ENCODE data around the gene TTC9C.
"Not testable (repeated sequence)": the region's sequence is repeated elsewhere in the genome, so short reads cannot be mapped to it uniquely, and the experiment has no call there.

The TTC9C gene

GRCh38 chr11:62747475-62748160 is 19.3 kb downstream of the TTC9C start (continued):
- no peak for TF ChIP-seq OSR1 (CRISPR knock-in tag; IDR thresholded peaks at IDR 0.05)

- ATAC-seq, result not testable (repeated sequence)
These were observed 21.6 kb downstream of the TTC9C start for GRCh38 chr11:62749931-62750330.

- TF ChIP-seq ZC3H10 (CRISPR knock-in tag; IDR thresholded peaks at IDR 0.05), result no peak
- TF ChIP-seq ZNF70 (CRISPR knock-in tag; IDR thresholded peaks at IDR 0.05), result no peak
- TF ChIP-seq SNAI2 (CRISPR knock-in tag; IDR thresholded peaks at IDR 0.05), result no peak
- TF ChIP-seq ESRRG (CRISPR knock-in tag; IDR thresholded peaks at IDR 0.05), result no peak
- TF ChIP-seq ZNF565 (CRISPR knock-in tag; conservative IDR thresholded peaks at IDR 0.05; ENCODE audit: low read depth), result no peak
- TF ChIP-seq ZFP30 (CRISPR knock-in tag; IDR thresholded peaks at IDR 0.05), result no peak
- TF ChIP-seq CSRNP3 (CRISPR knock-in tag; IDR thresholded peaks at IDR 0.05), result no peak
- TF ChIP-seq ISL1 (CRISPR knock-in tag; IDR thresholded peaks at IDR 0.05), result no peak
- TF ChIP-seq ZNF8 (CRISPR knock-in tag; IDR thresholded peaks at IDR 0.05), result no peak
- no peak for TF ChIP-seq ARNTL (CRISPR knock-in tag; IDR thresholded peaks at IDR 0.05; ENCODE audit: borderline replicate concordance, low read depth)
- TF ChIP-seq OSR1 (CRISPR knock-in tag; IDR thresholded peaks at IDR 0.05), result no peak
- no peak for TF ChIP-seq ZFP3 (CRISPR knock-in tag; IDR thresholded peaks at IDR 0.05)
- TF ChIP-seq BACH2 (CRISPR knock-in tag; IDR thresholded peaks at IDR 0.05; ENCODE audit: borderline replicate concordance), result no peak
- no peak for TF ChIP-seq RARB (CRISPR knock-in tag; IDR thresholded peaks at IDR 0.05)
- TF ChIP-seq TCF4 (CRISPR knock-in tag; IDR thresholded peaks at IDR 0.05; ENCODE audit: borderline replicate concordance), result no peak
- TF ChIP-seq PPARA (CRISPR knock-in tag; IDR thresholded peaks at IDR 0.05; ENCODE audit: borderline replicate concordance), result no peak
- TF ChIP-seq CREB5 (CRISPR knock-in tag; IDR thresholded peaks at IDR 0.05; ENCODE audit: low read depth), result no peak
- no peak for ATAC-seq
These were observed 24.0 kb downstream of the TTC9C start for GRCh38 chr11:62752177-62752785.

- ATAC-seq, result peak; percentile 2; the same call in 2 of the 3 replicates
- TF ChIP-seq CREB5 (CRISPR knock-in tag; IDR thresholded peaks at IDR 0.05; ENCODE audit: low read depth) (no peak), ARNTL (CRISPR knock-in tag; IDR thresholded peaks at IDR 0.05; ENCODE audit: borderline replicate concordance, low read depth) (no peak), TSHZ2 (CRISPR knock-in tag; IDR thresholded peaks at IDR 0.05) (no peak), ZC3H10 (CRISPR knock-in tag; IDR thresholded peaks at IDR 0.05) (no peak), ZNF70 (CRISPR knock-in tag; IDR thresholded peaks at IDR 0.05) (no peak), TOX (CRISPR knock-in tag; IDR thresholded peaks at IDR 0.05; ENCODE audit: borderline replicate concordance) (no peak), ZFP3 (CRISPR knock-in tag; IDR thresholded peaks at IDR 0.05) (no peak), PPARA (CRISPR knock-in tag; IDR thresholded peaks at IDR 0.05; ENCODE audit: borderline replicate concordance) (no peak), CSDC2 (CRISPR knock-in tag; IDR thresholded peaks at IDR 0.05) (no peak), POU6F1 (CRISPR knock-in tag; IDR thresholded peaks at IDR 0.05; ENCODE audit: borderline replicate concordance, low read depth) (no peak), ESRRG (CRISPR knock-in tag; IDR thresholded peaks at IDR 0.05) (no peak), ISL1 (CRISPR knock-in tag; IDR thresholded peaks at IDR 0.05) (no peak), BACH2 (CRISPR knock-in tag; IDR thresholded peaks at IDR 0.05; ENCODE audit: borderline replicate concordance) (no peak), ZNF8 (CRISPR knock-in tag; IDR thresholded peaks at IDR 0.05) (no peak), GLIS3 (CRISPR knock-in tag; IDR thresholded peaks at IDR 0.05) (no peak), TCF4 (CRISPR knock-in tag; IDR thresholded peaks at IDR 0.05; ENCODE audit: borderline replicate concordance) (no peak), ZFP30 (CRISPR knock-in tag; IDR thresholded peaks at IDR 0.05) (no peak), SNAI2 (CRISPR knock-in tag; IDR thresholded peaks at IDR 0.05) (no peak), PATZ1 (CRISPR knock-in tag; IDR thresholded peaks at IDR 0.05; ENCODE audit: borderline replicate concordance) (no peak)
These were observed 24.9 kb downstream of the TTC9C start for GRCh38 chr11:62752994-62753735.
